Activated CD8-positive, alpha-beta memory T cell treated with anti-CD3 and anti-CD28 coated beads for 4 hours (primary cell): ENCODE measurements around the gene EXD3.
"Not testable (repeated sequence)": the region's sequence is repeated elsewhere in the genome, so short reads cannot be mapped to it uniquely, and the experiment has no call there.

ENCODE experiments used
- DNase-seq, 2 donors: peaks; one replicate each; pipeline ENCODE4 v3.0.0-alpha.2; 2020; ENCODE audit warnings: low read depth in 2 of 2

Gene EXD3

GRCh38 chr9:137422604-137423513 lies at the start of gene EXD3, which contains the start of gene NOXA1:
EXD3 (minus strand) TSS chr9:137423162; CDS start chr9:137395357, 27,805 bp downstream.
NOXA1 (plus strand) TSS chr9:137423393; CDS start chr9:137423530, 137 bp downstream.
- DNase-seq: peak; percentile 82 to 84

- DNase-seq: no peak
These were observed 47.8 kb upstream of the EXD3 start for GRCh38 chr9:137470785-137471184.

- DNase-seq: no peak
These were observed 44.9 kb upstream of the EXD3 start for GRCh38 chr9:137467896-137468295.

GRCh38 chr9:137467161-137467581 lies 44.2 kb upstream of the EXD3 start:
- DNase-seq: no peak

GRCh38 chr9:137466389-137467085 lies 43.6 kb upstream of the EXD3 start:
- DNase-seq: not testable (repeated sequence)

- no peak for DNase-seq
These were observed 42.9 kb upstream of the EXD3 start for GRCh38 chr9:137465720-137466388.

GRCh38 chr9:137465000-137465719 lies 42.2 kb upstream of the EXD3 start:
- no peak for DNase-seq

GRCh38 chr9:137464291-137464999 lies 41.5 kb upstream of the EXD3 start:
- no peak for DNase-seq

- no peak for DNase-seq
These were observed 40.9 kb upstream of the EXD3 start for GRCh38 chr9:137463931-137464290.

GRCh38 chr9:137462986-137463930 lies 40.3 kb upstream of the EXD3 start:
- no peak for DNase-seq

GRCh38 chr9:137462396-137462985 lies 39.5 kb upstream of the EXD3 start:
- no peak for DNase-seq

GRCh38 chr9:137461663-137462395 lies 38.9 kb upstream of the EXD3 start:
- peak; percentile 67 to 69 for DNase-seq

- no peak for DNase-seq
These were observed 38.3 kb upstream of the EXD3 start for GRCh38 chr9:137461316-137461662.

GRCh38 chr9:137460363-137461315 lies 37.7 kb upstream of the EXD3 start:
- DNase-seq: no peak

- no peak for DNase-seq
These were observed 36.8 kb upstream of the EXD3 start for GRCh38 chr9:137459601-137460362.

GRCh38 chr9:137459152-137459600 lies 36.2 kb upstream of the EXD3 start, which contains the start of gene NSMF:
NSMF (minus strand) TSS chr9:137459334; CDS start chr9:137459102, 232 bp downstream.
- DNase-seq: peak; percentile 84 to 88
